Activated CD4-positive, alpha-beta T cell treated with anti-CD3 and anti-CD28 coated beads, Interleukin-2, Interleukin-4, amounts not matched to agents 100 ng/mL and 50 ng/mL, durations not matched to agents 16 hours and 8 hours (primary cell): ENCODE data around the gene KRTAP10-3.
"Not testable (repeated sequence)": the region's sequence is repeated elsewhere in the genome, so short reads cannot be mapped to it uniquely, and the experiment has no call there.

Source experiments
- DNase-seq: peaks from one replicate; pipeline ENCODE4 v3.0.0-alpha.2; 2020; ENCODE audit warnings: low spot score

Gene KRTAP10-3

GRCh38 chr21:44558695-44559094 is at the start of gene KRTAP10-3:
TSS of gene KRTAP10-3 (minus strand) at chr21:44558795. CDS start at chr21:44558715, 80 bp downstream.
- DNase-seq: no peak

GRCh38 chr21:44606495-44606894 is 47.9 kb upstream of the KRTAP10-3 start:
- DNase-seq: no peak

- DNase-seq: no peak
These were observed 45.3 kb upstream of the KRTAP10-3 start for GRCh38 chr21:44603911-44604310.

- DNase-seq: no peak
These were observed 44.7 kb upstream of the KRTAP10-3 start for GRCh38 chr21:44603109-44603875.

- no peak for DNase-seq
These were observed 43.9 kb upstream of the KRTAP10-3 start for GRCh38 chr21:44602463-44602850.

GRCh38 chr21:44601596-44602462 is 43.2 kb upstream of the KRTAP10-3 start:
- DNase-seq: no peak

- not testable (repeated sequence) for DNase-seq
These were observed 42.5 kb upstream of the KRTAP10-3 start for GRCh38 chr21:44601091-44601490.

GRCh38 chr21:44600118-44600978 is 41.8 kb upstream of the KRTAP10-3 start, which contains the start of gene KRTAP10-7:
TSS of gene KRTAP10-7 (plus strand) at chr21:44600597. CDS start at chr21:44600622, 25 bp downstream.
- not testable (repeated sequence) for DNase-seq

- DNase-seq: no peak
These were observed 40.9 kb upstream of the KRTAP10-3 start for GRCh38 chr21:44599264-44600029.

- no peak for DNase-seq
These were observed 39.5 kb upstream of the KRTAP10-3 start for GRCh38 chr21:44598061-44598460.

GRCh38 chr21:44596068-44596725 is 37.6 kb upstream of the KRTAP10-3 start:
- DNase-seq: no peak

GRCh38 chr21:44595524-44595923 is 36.9 kb upstream of the KRTAP10-3 start:
- no peak for DNase-seq

GRCh38 chr21:44594406-44594916 is 35.9 kb upstream of the KRTAP10-3 start:
- no peak for DNase-seq

- no peak for DNase-seq
These were observed 35.2 kb upstream of the KRTAP10-3 start for GRCh38 chr21:44593598-44594405.

- no peak for DNase-seq
These were observed 34.1 kb upstream of the KRTAP10-3 start, which contains the start of gene KRTAP10-6 for GRCh38 chr21:44592446-44593311. TSS of gene KRTAP10-6 (minus strand) at chr21:44592505. CDS start at chr21:44592484, 21 bp downstream.

- not testable (repeated sequence) for DNase-seq
These were observed 33.2 kb upstream of the KRTAP10-3 start for GRCh38 chr21:44591801-44592130.

GRCh38 chr21:44590897-44591800 is 32.6 kb upstream of the KRTAP10-3 start:
- DNase-seq: not testable (repeated sequence)
